WTC11 (cell line): Measurements from ENCODE around the gene ACADVL.

Experiments
- CREB1 ChIP-seq: sonication (generic); formaldehyde crosslinking; IDR thresholded peaks from 2 replicates; pipeline ENCODE4 v1.8.0; 2023; ENCODE audit warnings: mild to moderate bottlenecking, missing genetic modification reagents
- CREM ChIP-seq: sonication (generic); formaldehyde crosslinking; IDR thresholded peaks from 2 replicates; pipeline ENCODE4 v1.8.1; 2022; ENCODE audit warnings: mild to moderate bottlenecking, missing genetic modification reagents, moderate library complexity
- ELF4 ChIP-seq: sonication (generic); formaldehyde crosslinking; IDR thresholded peaks from 2 replicates; pipeline ENCODE4 v1.8.1; 2022; ENCODE audit warnings: low read depth, mild to moderate bottlenecking, moderate library complexity, missing genetic modification reagents
- ESRRA ChIP-seq: sonication (generic); formaldehyde crosslinking; IDR thresholded peaks from 2 replicates; pipeline ENCODE4 v1.8.1; 2022; ENCODE audit warnings: mild to moderate bottlenecking, missing genetic modification reagents, borderline replicate concordance
- FOXJ3 ChIP-seq: sonication (generic); formaldehyde crosslinking; IDR thresholded peaks from 2 replicates; pipeline ENCODE4 v1.9.0; 2021; ENCODE audit warnings: missing genetic modification reagents, mild to moderate bottlenecking, borderline replicate concordance
- TCF7 ChIP-seq: sonication (generic); formaldehyde crosslinking; IDR thresholded peaks from 2 replicates; pipeline ENCODE4 v1.8.0; 2022; ENCODE audit warnings: mild to moderate bottlenecking, low read depth, missing genetic modification reagents, moderate library complexity
- ZBTB21 ChIP-seq: sonication (generic); formaldehyde crosslinking; IDR thresholded peaks from 2 replicates; pipeline ENCODE4 v1.8.1; 2023; ENCODE audit warnings: mild to moderate bottlenecking, missing genetic modification reagents, borderline replicate concordance
- TF ChIP-seq, protein P1 (sequence below): fragments of 200-600 bp; IDR thresholded peaks from 2 replicates; pipeline ENCODE4 v1.8.0; 2022; ENCODE audit warnings: antibody characterized with exemption
- TF ChIP-seq, protein P2 (sequence below): sonication (generic); formaldehyde crosslinking; IDR thresholded peaks from 2 replicates; pipeline ENCODE4 v1.8.0; 2022; ENCODE audit warnings: mild to moderate bottlenecking, missing genetic modification reagents
- TF ChIP-seq, protein P3 (sequence below): sonication (generic); formaldehyde crosslinking; IDR thresholded peaks from 2 replicates; pipeline ENCODE4 v1.8.1; 2023; ENCODE audit warnings: mild to moderate bottlenecking, missing genetic modification reagents, borderline replicate concordance
- TF ChIP-seq, protein P4 (sequence below): sonication (generic); formaldehyde crosslinking; conservative IDR thresholded peaks from 2 replicates; pipeline ENCODE4 v1.8.1; 2022; ENCODE audit warnings: mild to moderate bottlenecking, missing genetic modification reagents

DNA sequence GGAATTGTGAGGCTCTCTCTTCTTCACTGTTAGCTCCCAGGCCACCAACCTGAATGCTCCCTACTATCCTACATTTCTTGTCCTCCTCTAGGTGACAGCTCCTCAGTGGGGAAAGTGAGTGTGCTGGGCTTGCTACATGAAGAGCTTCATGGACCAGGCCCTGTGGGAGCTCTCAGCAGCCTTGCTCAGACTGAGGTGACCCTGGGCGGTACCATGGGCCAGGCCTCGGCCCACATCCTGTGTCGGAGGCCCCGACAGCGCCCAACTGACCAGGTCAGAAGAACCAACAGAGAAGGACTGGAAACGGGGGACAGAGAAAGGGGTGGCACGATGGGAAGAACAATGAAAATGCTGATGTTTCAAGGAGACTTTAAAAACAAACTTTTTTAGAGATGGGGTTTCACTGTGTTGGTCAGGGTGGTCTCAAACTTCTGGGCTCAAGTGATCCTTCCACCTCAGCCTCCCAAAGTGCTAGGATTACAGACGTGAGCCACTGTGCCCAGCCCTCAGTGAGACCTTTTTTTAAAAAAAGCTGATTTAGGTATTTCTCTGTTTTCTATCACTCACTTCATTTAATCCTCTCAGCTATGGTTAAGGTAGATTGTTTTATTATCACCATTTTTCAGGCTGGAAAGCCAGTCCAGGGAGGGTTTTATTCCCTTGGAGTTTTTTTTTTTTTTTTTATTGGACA, 37.2 kb downstream of the ACADVL start:
- no peak for TF ChIP-seq ZBTB21 (CRISPR knock-in tag)
- no peak for TF ChIP-seq TCF7 (CRISPR knock-in tag)
- TF ChIP-seq, protein P1, sequence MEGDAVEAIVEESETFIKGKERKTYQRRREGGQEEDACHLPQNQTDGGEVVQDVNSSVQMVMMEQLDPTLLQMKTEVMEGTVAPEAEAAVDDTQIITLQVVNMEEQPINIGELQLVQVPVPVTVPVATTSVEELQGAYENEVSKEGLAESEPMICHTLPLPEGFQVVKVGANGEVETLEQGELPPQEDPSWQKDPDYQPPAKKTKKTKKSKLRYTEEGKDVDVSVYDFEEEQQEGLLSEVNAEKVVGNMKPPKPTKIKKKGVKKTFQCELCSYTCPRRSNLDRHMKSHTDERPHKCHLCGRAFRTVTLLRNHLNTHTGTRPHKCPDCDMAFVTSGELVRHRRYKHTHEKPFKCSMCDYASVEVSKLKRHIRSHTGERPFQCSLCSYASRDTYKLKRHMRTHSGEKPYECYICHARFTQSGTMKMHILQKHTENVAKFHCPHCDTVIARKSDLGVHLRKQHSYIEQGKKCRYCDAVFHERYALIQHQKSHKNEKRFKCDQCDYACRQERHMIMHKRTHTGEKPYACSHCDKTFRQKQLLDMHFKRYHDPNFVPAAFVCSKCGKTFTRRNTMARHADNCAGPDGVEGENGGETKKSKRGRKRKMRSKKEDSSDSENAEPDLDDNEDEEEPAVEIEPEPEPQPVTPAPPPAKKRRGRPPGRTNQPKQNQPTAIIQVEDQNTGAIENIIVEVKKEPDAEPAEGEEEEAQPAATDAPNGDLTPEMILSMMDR, result no peak
- TF ChIP-seq CREB1, result no peak
- no peak for TF ChIP-seq FOXJ3 (CRISPR knock-in tag)
- TF ChIP-seq, protein P2, sequence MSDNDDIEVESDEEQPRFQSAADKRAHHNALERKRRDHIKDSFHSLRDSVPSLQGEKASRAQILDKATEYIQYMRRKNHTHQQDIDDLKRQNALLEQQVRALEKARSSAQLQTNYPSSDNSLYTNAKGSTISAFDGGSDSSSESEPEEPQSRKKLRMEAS (CRISPR knock-in tag), result no peak
- TF ChIP-seq, protein P3, sequence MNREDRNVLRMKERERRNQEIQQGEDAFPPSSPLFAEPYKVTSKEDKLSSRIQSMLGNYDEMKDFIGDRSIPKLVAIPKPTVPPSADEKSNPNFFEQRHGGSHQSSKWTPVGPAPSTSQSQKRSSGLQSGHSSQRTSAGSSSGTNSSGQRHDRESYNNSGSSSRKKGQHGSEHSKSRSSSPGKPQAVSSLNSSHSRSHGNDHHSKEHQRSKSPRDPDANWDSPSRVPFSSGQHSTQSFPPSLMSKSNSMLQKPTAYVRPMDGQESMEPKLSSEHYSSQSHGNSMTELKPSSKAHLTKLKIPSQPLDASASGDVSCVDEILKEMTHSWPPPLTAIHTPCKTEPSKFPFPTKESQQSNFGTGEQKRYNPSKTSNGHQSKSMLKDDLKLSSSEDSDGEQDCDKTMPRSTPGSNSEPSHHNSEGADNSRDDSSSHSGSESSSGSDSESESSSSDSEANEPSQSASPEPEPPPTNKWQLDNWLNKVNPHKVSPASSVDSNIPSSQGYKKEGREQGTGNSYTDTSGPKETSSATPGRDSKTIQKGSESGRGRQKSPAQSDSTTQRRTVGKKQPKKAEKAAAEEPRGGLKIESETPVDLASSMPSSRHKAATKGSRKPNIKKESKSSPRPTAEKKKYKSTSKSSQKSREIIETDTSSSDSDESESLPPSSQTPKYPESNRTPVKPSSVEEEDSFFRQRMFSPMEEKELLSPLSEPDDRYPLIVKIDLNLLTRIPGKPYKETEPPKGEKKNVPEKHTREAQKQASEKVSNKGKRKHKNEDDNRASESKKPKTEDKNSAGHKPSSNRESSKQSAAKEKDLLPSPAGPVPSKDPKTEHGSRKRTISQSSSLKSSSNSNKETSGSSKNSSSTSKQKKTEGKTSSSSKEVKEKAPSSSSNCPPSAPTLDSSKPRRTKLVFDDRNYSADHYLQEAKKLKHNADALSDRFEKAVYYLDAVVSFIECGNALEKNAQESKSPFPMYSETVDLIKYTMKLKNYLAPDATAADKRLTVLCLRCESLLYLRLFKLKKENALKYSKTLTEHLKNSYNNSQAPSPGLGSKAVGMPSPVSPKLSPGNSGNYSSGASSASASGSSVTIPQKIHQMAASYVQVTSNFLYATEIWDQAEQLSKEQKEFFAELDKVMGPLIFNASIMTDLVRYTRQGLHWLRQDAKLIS (CRISPR knock-in tag), result no peak
- TF ChIP-seq ELF4 (CRISPR knock-in tag), result no peak
- no peak for TF ChIP-seq CREM (CRISPR knock-in tag)
- TF ChIP-seq ESRRA (CRISPR knock-in tag), result no peak
- TF ChIP-seq, protein P4, sequence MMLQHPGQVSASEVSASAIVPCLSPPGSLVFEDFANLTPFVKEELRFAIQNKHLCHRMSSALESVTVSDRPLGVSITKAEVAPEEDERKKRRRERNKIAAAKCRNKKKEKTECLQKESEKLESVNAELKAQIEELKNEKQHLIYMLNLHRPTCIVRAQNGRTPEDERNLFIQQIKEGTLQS, result no peak
